HG03439 (cell line): ENCODE measurements around the gene PPM1F.
"Not testable (repeated sequence)": the region's sequence is repeated elsewhere in the genome, so short reads cannot be mapped to it uniquely, and the experiment has no call there.

Experiments used
- ATAC-seq: cut with Tn5 transposase; IDR thresholded peaks from one replicate; pipeline ENCODE4 v1.9.1; 2021; ENCODE audit warnings: mild to moderate bottlenecking, moderate library complexity; ENCODE audit not compliant: unreplicated experiment

The PPM1F gene

DNA sequence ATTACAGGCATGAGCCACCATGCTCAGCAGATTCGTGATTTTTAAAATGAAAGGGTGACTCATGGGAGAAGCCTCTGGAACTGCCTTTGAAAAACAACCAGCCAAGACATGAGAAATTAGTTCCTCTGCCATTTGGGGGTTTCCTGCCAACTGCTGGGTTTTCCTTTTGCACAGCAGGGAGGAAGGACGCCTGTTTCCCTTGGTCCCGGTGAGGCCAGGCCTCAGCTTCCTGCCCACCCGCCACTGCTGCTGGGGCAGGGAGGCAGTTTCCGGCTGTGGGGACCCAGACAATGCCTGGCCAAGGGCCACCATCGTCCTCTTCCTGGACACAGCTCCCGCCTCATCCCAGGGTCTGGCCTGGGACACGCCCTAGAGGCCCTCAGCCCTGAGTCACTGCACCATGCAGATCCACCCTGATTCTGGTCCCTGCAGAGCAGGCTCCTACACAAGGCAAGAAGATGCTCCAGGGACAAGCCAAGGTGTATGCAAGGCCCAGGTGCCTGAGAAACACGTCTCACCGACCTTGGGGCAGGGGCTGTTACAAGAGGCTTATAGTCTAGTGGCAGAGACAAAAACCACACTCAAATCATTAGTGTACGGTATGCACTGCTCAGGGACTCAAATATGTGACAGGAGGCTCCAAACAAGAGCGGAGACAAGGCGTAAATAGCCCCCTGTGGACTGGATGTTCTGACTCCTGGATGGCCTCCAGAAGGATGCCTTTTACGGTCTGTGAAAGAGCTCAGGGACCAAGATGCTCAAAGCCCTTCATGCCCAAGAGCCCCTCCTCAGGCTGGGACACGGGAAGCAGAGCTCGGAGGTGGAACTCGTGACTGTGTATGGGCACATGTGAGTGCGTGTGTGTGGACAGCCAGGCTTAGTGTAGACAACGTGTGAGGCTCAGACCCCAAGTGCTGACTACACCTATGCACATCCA is 10.0 kb downstream of the PPM1F start:
- no peak for ATAC-seq

- no peak for ATAC-seq
Observed at GRCh38 chr22:21941921-21942320, 10.7 kb downstream of the PPM1F start.

DNA sequence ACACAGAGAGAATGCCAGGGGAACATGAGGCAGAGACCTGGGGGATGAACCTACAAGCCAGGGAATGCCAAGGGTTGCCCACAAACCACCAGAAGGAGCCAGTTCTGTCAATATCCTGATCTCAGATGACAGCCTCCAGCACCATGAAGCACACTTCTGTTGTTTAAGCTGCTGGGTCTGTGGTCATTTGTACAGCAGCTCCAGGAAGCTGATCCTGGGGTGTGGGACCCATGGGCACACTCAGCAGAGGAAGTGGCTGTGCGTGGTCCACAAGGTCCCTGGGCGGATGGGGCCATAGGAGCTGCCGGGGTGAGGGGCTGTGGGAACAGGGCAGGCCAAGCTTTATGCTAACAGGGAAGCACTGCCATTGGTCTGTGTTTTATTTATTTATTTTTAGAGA is 12.1 kb downstream of the PPM1F start:
- no peak for ATAC-seq

- ATAC-seq: not testable (repeated sequence)
Observed at GRCh38 chr22:21939935-21940334, 12.7 kb downstream of the PPM1F start.

GRCh38 chr22:21939461-21939913 is 13.2 kb downstream of the PPM1F start:
- no peak for ATAC-seq

GRCh38 chr22:21938906-21939305 is 13.7 kb downstream of the PPM1F start:
- no peak for ATAC-seq

DNA sequence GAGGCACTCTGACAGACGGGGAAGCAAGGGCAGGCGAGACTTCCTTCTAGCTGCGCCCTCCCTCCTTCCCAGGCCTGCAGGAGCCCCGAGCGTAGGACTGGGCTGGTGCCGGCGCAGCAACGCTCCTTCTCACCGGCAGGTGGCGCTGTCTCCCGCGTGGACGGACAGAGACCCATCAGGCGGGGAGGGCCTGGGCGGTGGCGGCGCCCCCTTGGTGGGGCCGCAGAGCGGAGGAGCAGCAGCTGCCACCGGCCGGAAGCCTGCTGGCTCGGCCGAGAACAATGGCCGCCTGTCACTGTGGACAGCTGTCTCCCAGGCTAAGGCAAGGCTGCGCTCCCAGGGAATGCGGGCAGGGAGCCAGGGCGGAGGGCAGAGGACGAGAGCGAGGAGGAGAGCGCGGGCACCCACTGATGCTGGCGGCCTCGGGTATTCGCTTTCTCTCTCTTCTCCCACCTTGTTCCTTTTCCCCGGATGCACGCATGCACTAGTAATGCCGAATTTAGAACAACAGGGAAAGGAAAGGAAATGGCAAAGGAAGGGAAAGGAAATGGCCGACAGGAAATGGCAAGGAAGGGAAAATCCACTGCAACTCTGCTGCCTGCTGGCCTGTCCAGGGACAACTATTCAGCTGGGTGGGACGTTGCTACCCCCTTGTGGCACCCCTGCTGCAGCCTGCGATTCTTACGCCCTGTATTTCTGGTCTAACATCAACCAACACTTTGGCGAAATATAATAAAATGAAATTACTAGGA is 14.4 kb downstream of the PPM1F start:
- peak; percentile 76 for ATAC-seq

DNA sequence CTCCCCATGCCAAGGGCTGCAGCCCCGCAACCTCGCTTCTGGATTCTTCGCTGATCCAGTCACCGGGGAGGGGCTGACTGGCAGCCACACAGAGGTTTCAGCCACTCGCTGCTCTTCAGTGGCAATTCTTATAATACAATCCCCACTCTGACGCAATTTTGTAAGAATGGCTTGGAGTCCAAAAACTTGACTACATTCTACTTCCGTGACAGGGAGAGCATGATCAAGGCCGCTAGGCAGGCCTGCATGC is 14.9 kb downstream of the PPM1F start:
- ATAC-seq: no peak

- no peak for ATAC-seq
Observed at GRCh38 chr22:21937041-21937820, 15.4 kb downstream of the PPM1F start.

DNA sequence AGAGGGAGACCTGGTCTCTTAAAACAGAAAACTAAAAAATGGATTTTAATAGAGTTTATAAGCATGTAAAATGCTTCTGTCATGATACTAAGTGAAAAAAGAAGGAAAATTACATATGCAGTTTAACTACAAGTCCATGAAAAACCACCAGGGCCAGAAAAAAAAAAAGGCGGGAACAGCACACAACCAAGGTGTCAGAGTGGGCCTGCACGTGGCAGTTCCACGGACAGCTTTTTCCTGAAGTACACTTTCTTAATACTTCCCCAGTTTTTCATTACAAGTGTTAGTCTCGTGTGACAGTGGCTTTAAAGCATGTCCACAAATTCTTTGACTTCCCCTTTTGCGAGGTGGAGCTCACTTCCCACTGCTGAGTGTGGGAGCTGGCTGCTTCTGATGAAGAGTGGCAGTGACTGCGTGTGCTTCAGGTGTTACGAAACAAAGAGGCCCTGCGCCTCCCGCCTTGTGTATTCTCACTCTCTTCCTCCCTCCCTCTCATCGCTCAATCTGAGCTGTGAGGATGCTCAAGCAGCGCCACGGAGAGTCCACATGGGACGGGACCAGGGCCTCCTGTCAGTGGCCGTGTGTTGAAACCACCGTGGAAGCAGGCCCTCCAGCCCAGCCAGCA is 16.4 kb downstream of the PPM1F start:
- no peak for ATAC-seq

DNA sequence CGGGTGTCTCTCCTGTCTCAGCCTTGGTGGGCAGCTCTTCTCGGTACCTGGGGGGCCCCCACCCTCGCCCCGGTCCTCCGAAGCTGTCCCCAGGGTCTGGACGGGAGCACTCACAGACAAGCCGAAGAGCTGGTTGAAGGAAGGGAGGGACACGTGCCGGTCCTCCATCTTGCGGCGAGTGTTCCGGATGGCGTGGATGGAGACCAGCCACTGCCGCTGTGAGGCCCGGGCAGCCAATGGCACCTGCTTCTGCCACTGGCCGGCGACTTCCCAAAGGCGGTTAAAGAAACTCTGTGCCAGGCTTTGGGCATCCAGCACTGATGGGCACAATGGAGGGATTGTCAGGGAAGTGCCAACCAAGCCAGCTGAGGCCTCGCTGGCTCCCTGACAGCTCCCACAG is 18.7 kb downstream of the PPM1F start:
- no peak for ATAC-seq

DNA sequence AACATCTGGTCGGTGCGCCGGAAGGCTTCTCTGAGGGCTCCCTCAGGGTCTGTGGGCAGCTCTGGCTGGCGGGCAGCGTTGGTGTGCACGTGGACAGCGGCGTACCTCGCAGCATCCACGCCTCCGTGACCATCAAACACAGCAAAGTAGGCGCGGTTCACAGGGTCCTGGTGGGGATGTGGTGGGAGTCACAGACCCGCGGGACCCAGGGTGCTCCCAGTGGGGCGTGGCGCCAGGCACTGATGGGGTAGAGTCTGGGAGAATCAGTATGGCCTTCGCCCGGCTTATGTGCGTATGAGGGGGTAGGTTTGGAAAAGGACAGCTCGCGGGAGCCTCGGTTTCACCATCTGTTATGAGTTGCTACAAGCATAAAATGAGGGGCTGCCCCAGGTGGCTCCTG is 19.2 kb downstream of the PPM1F start:
- no peak for ATAC-seq

GRCh38 chr22:21932347-21932746 is 20.3 kb downstream of the PPM1F start:
- no peak for ATAC-seq

DNA sequence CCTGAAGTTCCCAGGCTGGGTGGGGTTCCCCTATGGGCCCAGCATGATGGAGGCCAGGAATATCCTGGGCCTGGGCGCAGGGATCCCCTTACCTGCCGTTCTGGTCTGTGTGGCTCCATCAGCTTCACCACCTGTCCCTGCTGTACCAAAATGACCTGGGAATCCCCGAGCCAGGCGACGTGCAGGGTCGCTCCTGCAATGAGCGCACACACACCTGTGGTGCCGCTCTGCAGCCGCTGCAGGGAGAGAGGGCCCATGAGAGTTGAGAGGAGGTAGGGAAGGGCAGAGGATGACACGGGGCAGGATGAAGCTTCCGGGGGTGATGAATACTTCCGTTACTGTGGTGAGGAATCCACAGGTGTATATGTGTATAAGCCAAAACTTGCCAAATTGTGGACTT is 21.6 kb downstream of the PPM1F start:
- no peak for ATAC-seq

- no peak for ATAC-seq
Observed at GRCh38 chr22:21929253-21929652, 23.4 kb downstream of the PPM1F start.

DNA sequence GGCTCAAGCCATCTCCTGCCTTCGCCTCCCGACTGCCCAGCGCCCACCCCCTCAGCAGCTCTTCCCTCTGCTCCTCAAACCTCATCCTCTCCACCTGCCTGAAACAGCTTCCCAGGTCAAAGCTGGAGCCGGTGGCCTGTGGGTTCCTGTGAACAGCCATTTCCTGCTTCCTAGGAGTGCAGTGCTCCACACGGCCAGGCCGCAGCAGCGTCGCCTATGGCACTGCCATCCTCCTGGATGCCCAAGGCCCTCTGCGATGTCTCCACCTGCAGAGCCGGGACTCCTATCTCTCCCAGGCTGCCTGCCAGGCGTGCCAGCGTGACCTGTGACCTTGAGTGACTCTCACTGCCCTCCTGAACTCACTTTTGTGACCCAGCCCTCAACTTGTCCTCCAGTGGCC is 24.6 kb downstream of the PPM1F start:
- ATAC-seq: no peak

- no peak for ATAC-seq
Observed at GRCh38 chr22:21927174-21927823, 25.3 kb downstream of the PPM1F start.

- no peak for ATAC-seq
Observed at GRCh38 chr22:21926728-21927127, 25.9 kb downstream of the PPM1F start.

DNA sequence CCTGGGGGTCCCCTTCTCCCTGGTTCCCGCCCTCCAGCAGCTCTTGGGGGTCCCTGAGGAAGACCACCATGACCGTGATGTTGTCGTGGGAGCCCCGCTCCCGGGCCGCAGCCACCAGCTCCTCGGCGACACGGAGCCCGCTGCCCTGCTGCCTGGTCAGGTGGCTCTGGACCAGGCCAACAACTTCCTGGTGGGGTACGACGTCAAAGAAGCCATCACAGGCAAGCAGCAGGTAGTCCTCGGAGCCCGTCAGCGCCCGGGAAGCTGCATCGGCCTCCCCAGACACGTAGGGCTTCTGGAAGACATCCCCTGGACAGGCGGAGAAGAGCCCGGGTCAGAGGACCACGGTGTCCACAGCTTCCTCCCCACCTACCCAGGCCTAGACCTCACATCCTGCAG is 29.5 kb downstream of the PPM1F start:
- no peak for ATAC-seq

DNA sequence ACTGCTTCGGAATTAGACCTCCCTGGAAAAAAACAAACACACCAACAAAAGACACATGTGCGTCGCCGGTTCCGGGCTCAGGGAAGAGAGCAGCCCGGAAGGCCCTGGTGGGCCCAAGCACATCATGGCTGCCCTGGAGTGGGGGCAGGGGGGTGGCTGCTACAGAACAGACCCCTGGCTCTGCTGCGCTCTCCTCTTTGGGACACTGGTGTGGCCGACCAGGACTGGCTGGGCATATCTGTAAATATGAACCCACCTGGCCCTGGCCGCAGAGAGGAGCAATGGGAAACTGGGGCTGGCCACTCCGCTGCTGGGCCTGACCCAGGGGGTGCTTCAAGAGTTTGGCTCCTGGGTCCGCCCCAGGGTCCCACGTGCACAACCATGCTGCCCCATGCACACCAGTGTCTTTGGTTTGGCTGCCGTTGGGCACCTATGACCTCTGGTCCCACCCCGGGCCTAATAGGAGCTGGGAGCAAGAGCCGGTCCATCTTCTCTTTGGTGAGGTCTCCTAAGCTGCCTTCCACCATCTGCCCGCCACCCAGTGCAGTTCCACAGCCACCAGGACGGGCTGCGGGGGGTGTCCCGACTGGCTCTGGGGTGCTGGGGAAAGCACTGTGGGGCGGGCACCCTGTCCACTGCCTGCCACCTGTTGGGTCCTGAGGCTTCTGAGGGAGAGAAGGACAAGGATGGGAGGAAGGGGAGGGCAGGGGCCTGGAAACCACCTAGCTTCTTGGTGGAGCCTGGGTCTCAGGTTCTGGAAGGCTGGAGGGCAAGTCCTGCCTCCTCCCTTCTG is 30.1 kb downstream of the PPM1F start:
- ATAC-seq: no peak
